T-helper 1 cell (primary cell): ENCODE data around the gene MBOAT2.
"Not testable (repeated sequence)": the region's sequence is repeated elsewhere in the genome, so short reads cannot be mapped to it uniquely, and the experiment has no call there.

ENCODE experiments used
- DNase-seq, 5 donors: peaks; one replicate each; pipeline ENCODE4 v3.0.0-alpha.2; 2012 to 2020

MBOAT2 gene

DNA sequence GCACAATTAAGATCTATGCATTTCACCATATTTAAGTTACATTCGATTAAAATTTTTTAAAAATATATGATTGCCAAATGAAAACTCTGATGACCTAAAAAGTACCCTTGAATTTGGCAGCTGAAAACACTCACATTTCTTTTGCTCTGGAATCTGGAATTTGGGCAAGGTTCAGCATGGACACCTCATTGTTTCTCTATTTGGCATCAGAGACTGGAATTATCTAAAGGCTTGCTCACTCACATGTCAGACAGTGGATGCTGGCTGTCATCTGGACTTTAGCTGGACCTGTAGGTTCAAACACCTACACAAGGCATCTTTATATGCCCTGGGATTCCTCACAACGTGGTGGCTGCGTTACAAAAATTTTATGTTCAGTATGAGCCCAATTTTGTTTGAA is 16.1 kb downstream of the MBOAT2 start:
- DNase-seq = no peak

DNA sequence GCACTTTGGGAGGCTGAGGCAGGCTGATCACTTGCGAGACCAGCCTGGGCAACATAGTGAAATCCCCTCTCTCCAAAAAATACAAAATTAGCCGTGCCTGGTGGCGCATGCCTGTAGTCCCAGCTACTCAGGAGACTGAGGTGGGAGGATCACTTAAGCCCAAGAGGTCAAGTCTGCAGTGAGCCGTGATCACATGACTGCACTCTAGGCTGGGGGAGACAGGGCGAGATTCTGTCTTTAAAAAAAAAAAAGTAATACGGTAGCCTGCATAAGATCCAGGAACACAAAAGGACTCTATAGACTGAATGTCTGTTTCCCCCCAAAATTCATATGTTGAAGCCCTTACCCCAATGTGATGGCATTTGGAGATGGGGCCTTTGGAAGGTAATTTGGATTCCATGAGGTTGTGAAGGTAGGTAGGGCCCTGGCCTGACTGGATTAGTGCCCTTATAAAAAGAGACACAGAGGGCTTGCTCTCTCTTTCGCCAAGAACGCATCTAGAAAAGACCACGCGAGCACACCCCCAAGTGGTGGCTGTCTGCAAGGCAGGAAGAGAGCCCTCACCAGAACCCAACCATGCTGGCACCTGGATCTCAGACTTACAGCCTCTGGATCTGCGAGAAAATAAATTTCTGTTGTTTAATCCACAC is 17.0 kb downstream of the MBOAT2 start:
- no peak for DNase-seq

DNA sequence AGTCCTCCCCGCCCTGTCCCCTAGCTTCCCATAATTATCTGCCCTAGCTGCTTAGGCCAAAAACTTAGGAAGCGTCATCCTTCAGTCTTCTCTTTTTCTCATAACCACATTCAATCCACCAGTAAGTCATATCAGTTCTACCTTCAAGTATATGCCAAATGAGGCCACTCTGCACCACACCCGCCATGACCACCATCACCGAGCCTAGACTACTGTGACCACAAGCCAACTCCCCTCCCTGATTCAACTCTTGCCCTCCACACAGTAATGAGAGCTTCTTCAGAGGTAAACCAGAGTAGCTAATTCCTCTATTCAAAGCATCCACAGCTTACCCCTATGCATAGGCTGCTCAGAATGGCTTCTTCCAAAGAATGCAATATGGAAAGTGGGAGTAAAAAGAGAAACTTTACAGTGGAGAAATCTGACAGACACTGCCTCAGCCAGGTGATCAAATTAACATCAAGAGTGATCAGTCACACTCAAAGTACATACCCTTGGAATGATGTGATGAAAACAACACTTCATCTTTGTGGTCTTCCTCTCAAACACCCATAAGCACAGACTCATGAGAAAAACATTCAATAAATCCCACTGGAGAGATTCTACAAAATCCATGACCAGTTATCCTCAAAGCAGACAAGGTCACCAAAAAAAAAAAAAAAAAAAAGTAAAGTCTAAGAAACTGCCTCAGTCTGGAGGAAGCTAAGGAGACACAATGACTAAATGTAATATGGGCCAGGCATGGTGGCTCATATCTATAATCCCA is 17.7 kb downstream of the MBOAT2 start:
- no peak for DNase-seq

DNA sequence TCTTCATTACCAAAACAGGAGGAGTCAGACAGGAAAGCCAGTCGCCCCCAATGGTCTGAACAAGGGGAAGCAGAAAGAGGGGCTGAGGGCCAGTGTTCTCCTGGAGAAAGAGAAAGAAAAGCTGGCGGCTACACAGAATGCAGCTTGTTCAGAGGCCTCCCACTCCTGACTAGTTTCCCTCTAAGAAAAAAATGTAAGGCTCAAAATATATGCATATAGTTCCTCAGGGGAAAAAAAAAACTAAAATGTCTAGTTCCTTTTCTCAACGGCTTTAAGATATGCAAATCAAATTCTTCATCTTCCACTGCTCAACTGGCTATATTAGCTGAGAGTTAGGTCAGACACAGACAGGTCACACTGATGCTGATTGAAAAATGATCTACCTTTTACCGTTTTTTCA is 18.6 kb downstream of the MBOAT2 start:
- DNase-seq = no peak

DNA sequence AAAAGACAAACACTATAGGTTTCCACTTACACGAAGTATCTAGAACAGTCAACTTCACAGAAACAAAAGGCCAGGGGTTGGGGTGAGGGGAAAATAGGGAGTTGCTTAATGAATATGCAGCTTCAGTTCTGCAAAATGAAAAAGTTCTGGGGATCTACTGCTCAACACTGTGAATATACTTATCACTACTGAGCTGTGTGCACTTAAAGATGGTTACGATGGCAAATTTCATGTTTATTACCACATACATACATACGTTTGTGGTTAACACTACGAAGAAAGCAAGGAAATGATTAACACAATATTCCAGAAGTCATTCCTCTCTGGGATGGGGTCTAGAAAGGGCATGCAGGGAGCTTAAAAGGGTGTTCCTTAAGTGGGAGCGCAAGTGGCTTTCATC is 19.3 kb downstream of the MBOAT2 start:
- DNase-seq = no peak

DNA sequence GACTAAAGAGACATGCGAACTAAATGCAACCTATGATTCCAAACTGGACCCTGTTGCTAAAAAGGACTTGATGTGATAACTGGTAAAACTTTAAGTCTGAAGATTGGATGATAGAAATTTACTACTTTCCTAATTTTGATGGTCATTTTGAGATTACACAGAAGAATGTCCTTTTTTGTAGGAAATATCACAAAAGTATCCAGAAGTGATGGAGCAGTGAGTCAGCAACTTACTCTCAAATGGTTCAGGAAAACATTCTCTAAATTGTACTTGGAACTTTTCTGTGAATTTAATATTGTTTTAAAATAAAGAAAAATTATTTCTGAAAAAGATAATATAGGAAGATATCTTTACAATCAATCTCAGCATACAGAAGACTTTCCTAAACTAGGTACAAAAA is 19.9 kb downstream of the MBOAT2 start:
- DNase-seq = no peak

DNA sequence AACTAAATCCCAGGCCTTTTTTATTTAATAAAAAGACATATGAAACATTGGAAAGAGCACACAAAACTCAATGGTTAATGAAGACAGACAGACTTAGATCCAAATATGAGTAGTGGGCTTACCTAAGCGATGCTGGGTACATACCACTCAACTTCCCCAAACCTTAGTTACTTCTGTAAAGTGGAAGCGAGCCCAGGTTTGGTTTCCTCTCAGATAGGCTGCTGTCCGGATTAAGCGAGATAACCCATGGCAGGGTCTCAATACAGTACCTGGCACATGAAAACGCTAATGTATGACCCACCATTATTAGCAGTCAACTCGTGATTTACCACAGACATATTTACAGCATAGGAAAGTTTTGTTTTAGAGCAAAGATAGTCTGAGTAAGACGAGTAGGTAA is 21.6 kb downstream of the MBOAT2 start:
- DNase-seq = no peak

DNA sequence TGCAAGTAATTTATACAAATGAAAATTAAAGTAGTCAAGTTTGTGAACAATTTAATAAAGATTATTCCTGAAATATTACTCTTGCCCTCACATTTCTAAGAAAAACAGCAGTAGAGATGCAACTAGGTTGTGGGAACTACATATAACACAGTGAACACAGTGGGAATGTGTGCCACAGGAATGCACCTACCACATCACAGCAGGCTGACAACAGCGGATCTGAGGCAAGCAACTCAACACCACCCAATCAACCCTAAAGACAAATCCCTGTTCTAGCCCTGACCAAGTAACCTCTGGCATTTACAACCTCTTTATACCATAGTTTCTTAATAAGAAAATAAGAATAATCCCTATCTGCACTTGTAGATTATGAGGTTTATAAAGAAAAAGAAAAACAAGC is 23.4 kb downstream of the MBOAT2 start:
- DNase-seq = no peak

DNA sequence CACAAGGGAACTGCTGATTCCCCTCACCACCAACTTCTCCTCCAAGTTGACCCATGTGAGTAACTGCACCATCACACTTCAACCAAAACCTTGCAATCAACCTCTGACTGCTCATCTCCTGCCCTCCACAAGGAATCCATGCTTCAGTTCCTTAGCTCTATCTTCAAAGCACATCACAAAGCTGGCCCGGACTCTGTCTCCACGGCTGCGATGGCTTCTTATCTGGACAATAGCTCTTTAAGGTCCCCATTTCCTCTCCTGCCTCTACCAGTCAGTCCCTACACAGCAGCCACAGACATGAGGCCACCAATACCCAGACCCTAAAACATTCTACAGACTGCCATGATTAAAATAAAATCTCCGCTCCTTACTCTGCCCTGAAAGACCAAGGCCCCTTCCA is 25.7 kb downstream of the MBOAT2 start:
- no peak for DNase-seq

DNA sequence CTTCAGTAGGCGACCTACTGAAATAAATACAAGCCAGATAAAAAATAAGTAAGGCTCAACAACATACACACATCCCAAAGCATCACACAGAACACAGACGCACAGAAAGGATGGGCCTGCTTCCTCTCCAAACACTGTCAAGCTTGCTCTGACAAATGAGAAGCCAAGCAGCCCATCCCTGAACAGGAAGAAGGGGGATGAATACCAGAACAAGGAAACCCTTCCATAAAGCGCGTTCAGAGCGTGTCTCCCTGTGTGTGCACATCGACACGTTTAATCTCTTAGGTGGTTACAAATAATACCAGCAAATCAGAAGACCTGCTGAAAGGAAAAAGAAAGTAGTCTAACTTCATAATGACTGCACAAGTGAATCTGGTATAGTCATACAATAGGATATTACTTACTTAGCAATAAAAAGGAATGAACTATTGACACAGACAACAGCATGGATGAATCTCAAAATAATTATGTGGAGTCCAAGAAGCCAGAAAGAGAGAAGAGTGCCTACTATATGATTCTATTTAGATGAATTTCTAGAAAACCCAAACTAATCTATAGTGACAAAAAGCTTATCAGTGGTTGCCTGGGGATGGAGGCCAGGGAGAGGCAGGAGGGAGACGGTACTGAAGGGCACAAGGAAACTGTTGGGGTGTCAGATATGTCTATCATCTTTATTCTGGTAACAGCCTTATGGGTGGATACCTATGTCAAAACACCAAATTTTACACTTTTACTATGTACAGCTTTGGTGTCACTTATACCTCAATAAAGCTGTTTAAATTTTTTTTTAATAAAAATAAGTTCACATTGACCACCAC is 26.8 kb downstream of the MBOAT2 start:
- DNase-seq = no peak

DNA sequence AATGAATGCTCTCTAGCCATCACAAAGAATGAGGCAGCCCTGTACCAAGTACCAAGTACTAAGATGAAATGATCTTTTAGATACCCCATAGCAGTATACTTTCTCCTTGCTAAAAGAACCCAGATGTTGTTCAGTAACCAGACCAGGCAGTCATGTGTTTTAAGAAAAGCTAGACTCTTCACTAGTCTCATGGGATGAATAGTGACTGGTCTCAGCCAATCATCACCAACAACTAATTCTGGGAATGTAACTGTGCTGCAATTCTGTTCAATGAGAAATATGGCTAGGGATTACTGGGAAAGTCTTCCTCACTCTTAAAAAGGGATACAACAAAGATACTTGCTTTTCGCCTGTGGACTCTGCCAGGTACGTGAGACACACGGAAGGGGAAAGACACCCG is 29.5 kb downstream of the MBOAT2 start:
- DNase-seq = no peak

DNA sequence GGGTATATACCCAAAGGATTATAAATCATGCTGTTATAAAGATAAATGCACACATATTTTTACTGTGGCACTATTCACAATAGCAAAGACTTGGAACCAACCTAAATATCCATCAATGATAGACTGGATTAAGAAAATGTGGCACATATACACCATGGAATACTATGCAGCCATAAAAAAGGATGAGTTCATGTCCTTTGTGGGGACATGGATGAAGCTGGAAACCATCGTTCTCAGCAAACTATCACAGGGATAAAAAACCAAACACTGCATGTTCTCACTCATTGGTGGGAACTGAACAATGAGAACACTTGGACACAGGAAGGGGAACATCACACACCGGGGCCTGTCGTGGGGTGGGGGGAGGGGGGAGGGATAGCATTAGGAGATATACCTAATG is 30.5 kb downstream of the MBOAT2 start:
- DNase-seq = not testable (repeated sequence)

DNA sequence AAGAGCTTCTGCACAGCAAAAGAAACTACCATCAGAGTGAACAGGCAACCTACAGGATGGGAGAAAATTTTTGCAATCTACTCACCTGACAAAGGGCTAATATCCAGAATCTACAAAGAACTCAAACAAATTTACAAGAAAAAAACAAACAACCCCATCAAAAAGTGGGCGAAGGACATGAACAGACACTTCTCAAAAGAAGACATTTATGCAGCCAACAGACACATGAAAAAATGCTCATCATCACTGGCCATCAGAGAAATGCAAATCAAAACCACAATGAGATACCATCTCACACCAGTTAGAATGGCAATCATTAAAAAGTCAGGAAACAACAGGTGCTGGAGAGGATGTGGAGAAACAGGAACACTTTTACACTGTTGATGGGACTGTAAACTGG is 30.9 kb downstream of the MBOAT2 start:
- DNase-seq = not testable (repeated sequence)

DNA sequence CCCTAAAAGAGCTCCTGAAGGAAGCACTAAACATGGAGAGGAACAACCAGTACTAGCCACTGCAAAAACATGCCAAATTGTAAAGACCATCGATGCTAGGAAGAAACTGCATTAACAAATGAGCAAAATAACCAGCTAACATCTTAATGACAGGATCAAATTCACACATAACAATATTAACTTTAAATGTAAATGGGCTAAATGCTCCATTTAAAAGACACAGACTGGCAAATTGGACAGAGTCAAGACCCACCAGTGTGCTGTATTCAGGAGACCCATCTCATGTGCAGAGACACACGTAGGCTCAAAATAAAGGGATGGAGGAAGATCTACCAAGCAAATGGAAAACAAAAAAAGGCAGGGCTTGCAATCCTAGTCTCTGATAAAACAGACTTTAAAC is 34.1 kb downstream of the MBOAT2 start:
- not testable (repeated sequence) for DNase-seq

DNA sequence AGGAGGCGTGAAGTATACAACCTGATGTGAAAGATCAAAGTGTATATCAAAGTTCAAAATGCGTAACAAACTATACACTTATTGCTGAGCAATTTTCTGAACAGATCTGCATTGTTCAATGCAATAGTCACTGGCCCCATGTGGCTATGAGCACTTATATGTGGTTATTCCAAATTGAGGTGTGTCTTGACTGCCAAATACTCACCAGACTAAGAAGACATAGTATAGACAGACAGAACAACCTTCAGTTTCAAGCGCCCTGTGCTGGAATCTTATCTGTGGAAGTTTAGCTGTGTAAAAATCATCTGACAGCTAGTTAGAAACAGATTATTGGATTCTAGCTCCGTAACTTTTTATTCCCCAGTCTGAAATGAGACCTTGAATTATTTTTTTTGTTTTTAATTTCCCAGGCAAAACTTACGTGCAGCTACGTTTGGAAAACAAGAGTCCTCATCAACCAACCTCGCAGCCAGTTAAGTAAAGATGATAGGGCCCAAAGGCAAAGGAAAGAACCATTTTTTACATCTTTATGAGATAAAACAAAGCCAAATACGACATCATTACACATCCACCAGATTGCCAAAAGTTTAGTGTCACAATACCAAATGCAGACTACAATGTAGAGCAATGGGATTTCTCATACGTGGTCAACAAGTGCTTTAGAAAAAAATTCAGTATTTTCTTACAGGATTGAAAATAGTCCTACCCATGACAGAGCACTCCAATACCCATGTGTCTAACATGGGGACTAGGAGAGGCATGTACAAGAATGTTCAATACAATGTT is 37.2 kb downstream of the MBOAT2 start:
- DNase-seq = no peak

DNA sequence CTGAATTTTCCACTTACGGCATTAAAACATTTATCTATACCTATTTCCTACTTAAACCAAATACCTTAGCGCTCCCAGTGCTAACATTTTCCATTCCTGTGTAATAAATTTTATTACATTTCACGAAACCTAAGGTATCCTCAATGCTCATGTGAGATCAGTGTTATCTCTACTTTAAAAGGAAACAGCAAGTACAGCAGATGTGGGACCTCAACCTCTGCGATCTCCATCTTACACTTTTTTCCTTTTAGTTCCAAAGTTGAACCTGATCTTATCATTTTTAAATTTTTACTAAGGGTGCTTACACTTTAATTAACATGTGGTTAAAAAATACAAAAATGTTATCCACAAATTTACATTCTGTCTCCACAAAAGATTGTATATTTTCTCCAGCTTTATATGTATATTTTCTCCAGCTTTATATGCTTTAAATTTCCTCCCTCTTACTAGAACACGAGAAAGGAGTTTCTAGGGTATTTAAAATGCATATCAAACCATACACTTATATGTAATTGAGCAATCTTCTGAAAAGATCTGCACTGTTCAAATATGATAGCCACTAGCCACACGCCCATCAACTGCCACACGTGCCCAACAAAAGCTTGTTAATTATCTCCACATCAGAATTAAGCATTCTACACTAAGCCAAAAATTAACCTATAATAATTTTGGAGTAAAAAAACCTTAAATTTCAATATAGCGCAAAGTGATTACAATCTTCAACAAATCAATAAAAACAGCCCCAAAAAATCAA is 38.1 kb downstream of the MBOAT2 start:
- DNase-seq = no peak

DNA sequence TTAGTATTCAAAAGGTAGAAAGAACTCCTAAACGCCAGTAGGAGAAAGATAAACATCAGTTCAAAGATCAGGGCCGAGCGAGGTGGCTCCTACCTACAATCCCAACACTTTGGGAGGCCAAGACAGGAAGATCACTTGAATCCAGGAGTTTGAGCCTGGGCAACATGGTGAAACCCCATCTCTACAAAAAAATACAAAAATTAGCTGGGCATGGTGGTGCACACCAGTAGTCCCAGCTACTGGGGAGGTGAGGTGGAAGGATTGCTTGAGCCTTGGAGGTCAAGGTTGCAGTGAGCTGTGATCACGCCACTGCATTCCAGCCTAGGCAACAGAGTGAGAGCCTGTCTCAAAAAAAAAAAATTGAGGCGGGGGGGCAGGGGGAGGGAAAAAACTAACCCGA is 40.6 kb downstream of the MBOAT2 start:
- DNase-seq = no peak

DNA sequence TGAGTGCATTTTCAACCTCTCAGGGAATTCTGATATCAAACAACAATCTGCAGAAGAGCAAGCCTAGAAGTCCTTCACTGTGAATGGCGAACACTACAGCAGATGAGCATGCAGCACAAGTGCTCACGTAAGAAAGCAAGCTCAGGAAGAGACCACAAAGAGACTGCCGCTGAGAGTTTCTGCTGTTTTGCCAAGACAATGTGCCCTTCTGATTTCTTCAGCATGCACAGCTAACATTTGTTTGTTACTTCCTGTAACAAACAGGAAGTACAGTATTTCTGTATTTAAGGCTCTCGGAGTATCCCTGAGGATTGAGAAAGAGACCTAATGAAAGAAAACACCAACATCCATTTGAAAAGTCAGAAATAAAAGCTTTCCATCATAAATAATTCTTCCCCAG is 45.9 kb downstream of the MBOAT2 start:
- DNase-seq = no peak

DNA sequence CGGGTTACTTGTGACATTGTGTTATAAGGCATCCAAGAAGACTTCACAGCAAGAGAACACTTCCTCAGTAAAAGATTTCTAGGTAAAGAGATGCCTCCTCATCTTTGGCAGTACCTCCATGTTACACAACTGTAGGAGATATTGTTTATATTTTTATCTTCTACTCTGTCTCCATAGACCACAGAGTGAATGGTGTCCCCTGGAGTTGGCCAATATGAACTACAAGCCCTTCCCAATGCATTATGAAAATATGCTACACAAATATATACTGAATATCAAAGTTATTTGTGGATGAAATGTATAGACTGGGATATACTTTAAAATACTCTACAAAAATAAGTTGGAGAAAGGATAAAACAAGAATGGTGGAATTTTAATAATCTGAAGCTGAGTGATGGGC is 46.7 kb downstream of the MBOAT2 start:
- DNase-seq = no peak

DNA sequence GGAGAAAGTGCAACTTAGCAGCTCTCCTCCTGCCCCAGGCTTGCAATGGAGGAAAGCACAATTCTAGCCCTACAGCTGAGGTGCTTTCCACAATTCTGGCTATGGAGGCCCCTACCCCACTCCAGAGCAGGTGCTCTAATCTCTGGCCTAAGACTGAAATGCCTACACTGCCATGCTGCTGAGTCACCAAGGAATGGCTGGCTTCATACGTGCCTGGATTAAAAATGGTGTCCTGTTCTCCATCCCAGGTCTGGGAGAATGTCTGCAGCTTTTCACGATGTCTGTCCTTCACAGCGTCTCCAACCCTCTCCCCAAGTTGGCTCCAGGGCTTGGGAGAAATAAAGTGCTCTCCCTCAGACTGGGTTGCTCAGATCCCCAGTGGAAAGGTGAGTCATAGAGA is 48.5 kb downstream of the MBOAT2 start:
- no peak for DNase-seq

DNA sequence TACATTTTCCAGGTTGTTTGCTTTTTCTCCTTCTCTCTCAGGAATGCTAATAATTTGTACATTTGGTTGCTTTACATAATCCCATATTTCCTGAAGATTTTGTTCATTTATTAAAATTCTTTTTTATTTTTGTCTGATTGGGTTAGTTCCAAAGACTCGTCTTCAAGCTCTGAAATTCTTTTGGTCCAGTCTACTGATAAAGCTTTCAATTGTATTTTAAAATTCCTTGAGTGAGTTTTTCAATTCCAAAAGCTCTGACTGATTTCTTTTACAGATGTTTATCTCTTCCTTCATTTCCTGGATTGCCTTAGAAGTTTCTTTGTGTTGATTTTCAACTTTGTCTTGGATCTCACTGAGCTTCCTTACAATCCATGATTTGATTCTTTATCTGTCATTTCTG is 50.0 kb downstream of the MBOAT2 start:
- DNase-seq = no peak

DNA sequence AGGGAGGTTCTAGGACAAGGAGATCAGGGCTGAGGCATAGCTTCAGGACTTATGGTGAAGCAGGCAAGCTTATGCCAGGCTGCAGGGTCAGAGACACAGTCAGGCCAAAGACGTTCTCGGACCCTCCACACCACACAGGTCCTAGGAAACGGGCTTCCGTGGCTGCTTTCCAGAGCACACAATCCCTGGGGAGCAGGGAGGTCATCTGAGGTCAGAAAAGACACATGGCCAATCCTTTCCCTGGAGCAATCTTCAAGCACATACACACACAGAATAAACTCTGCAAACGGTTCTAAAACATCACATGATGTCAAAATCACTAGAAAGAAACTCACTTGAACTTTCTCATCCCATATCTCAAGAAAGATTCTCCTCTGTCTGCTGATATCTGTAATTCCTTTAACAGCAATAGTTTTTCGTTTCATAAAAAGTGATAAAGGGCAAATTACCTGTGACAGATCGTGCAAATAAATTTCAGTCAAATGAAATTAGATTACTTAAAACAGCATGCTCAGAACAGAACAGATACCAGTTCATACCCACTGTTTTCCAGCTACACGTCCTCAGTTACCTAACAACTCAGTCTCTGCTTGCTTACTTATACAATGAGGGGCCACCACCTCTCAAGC is 63.9 kb downstream of the MBOAT2 start:
- DNase-seq = no peak
